Breast epithelium (tissue), 4 donors: ENCODE results near the gene DOCK3. TPM values are rescaled to one million over a fixed set of nuclear protein-coding genes. Genes with fewer than 3 reads are reported as not detected.

Experiments used
- DNase-seq, 2 donors: peaks; one replicate each; pipeline ENCODE4 v3.0.0-alpha.2; 2019; ENCODE audit warnings: low spot score in 2 of 2
- H3K27ac ChIP-seq, 2 donors: fragments of 200-600 bp; sonication (generic) in 1 of 2; one replicate each; pipeline ENCODE4 v1.5.1; 2016 to 2019; ENCODE audit warnings: mild to moderate bottlenecking in 1 of 2
- H3K27me3 ChIP-seq, 2 donors: fragments of 200-600 bp; sonication (generic) in 1 of 2; one replicate each; pipeline versions ENCODE4 v1.5.1 to v1.6.0; 2017 to 2019; ENCODE audit warnings: control low read depth in 1 of 2, mild to moderate bottlenecking in 1 of 2
- H3K36me3 ChIP-seq: fragments of 200-600 bp; one replicate; pipeline ENCODE4 v1.5.1; 2019
- H3K4me1 ChIP-seq, 2 donors: fragments of 200-600 bp; sonication (generic); one replicate each; pipeline ENCODE4 v1.5.1; 2016 to 2019; ENCODE audit warnings: control low read depth in 1 of 2
- H3K4me3 ChIP-seq, 3 donors: fragments of 200-600 bp; sonication (generic); 1 replicate in 2 of 3; 2 replicates in 1 of 3; pipeline ENCODE4 v1.5.1; 2016 to 2019; ENCODE audit warnings: mild to moderate bottlenecking in 3 of 3, moderate library complexity in 2 of 3
- H3K9me3 ChIP-seq, 2 donors: fragments of 200-600 bp; sonication (generic) in 1 of 2; one replicate each; pipeline ENCODE4 v1.5.1; 2016 to 2019; ENCODE audit warnings: control low read depth in 1 of 2
- POLR2A ChIP-seq: fragments of 450-650 bp; IDR thresholded peaks from one replicate; pipeline ENCODE4 v1.6.1; 2016; ENCODE audit warnings: antibody characterized with exemption, mild to moderate bottlenecking, moderate library complexity
- POLR2AphosphoS5 ChIP-seq, 3 donors: sonication (generic); formaldehyde crosslinking; IDR thresholded peaks; one replicate each; pipeline ENCODE4 v1.6.1; 2017; ENCODE audit warnings: antibody characterized with exemption in 3 of 3
- intact Hi-C: fragments of 100-400 bp; cut with DNase I; formaldehyde crosslinking; loops from one replicate; pipeline ENCODE4 v1.15.1; 2023; ENCODE audit warnings: low total_unique reads
- total RNA-seq, 3 donors: library from RNA; depleted of rRNA; stranded (reverse); fragments of >200 nt; gene quantifications; one replicate each; pipeline ENCODE4 v1.1.0, GENCODE V29; 2016
- TF ChIP-seq, protein P1 (sequence below), 3 donors: fragments of 450-650 bp; IDR thresholded peaks; one replicate each; pipeline ENCODE4 v1.5.1; 2016 to 2017; ENCODE audit warnings: antibody characterized with exemption in 3 of 3, mild to moderate bottlenecking in 3 of 3, moderate library complexity in 3 of 3

The DOCK3 gene
- total RNA-seq, 3 donors from 2014 or later, result 0.64 to 0.73 (median 0.66) TPM

DNA sequence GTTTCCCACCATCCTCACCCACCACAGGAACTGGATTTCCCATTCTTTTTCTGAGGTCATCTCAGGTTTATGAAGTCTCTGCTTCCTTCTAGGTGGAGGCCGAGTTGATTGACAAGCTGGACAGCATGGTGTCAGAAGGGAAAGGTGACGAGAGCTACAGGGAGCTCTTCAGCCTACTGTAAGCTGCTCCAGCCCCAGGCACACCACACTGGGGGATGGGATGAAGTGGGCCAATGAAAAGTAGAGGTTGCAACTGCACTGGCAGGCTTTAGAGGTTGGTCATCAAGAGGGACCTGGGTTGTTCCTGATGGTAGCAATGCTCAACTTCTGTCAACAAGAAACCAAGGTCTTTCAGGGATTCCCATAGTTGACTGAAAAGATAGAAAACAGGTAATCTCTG is 655.3 kb downstream of the DOCK3 start:
- H3K27ac ChIP-seq, result no peak overlapping the region
- H3K9me3 ChIP-seq, result no peaks in the 10 kb centered on the region
- H3K36me3 ChIP-seq, result no peaks in the 10 kb centered on the region
- no peak overlapping the region for H3K4me3 ChIP-seq
- no peaks in the 10 kb centered on the region for H3K4me1 ChIP-seq
- intact Hi-C loops, result no loop called here
- TF ChIP-seq POLR2A (no peak), POLR2AphosphoS5 (IDR thresholded peaks at IDR 0.05) (no peak)
- TF ChIP-seq, protein P1, sequence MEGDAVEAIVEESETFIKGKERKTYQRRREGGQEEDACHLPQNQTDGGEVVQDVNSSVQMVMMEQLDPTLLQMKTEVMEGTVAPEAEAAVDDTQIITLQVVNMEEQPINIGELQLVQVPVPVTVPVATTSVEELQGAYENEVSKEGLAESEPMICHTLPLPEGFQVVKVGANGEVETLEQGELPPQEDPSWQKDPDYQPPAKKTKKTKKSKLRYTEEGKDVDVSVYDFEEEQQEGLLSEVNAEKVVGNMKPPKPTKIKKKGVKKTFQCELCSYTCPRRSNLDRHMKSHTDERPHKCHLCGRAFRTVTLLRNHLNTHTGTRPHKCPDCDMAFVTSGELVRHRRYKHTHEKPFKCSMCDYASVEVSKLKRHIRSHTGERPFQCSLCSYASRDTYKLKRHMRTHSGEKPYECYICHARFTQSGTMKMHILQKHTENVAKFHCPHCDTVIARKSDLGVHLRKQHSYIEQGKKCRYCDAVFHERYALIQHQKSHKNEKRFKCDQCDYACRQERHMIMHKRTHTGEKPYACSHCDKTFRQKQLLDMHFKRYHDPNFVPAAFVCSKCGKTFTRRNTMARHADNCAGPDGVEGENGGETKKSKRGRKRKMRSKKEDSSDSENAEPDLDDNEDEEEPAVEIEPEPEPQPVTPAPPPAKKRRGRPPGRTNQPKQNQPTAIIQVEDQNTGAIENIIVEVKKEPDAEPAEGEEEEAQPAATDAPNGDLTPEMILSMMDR (IDR thresholded peaks at IDR 0.05), result no peak
- DNase-seq, result no peak
- no peaks in the 10 kb centered on the region for H3K27me3 ChIP-seq

DNA sequence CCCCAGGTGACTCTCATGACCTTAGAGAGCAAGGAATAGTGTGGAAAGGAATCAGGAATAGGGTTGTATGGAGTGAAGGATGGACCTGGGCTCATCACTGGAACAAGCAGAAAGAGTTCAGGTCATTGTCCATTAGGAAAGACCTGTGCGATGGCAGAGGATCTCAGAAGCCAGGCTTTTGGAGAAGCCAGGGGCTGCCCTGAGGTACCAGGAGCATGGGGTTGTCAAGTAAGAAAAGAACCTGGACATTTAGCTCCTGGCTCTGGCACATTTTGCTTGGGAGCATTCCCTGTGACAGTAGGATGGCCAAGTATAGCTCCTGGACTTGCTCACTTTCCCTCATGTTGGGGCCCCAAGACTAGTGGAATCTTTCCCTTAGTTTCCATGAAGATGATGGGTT is 657.4 kb downstream of the DOCK3 start:
- Histone ChIP-seq H3K4me1 (no peaks in the 10 kb centered on the region), H3K4me3 (no peak overlapping the region), H3K27ac (no peak overlapping the region), H3K36me3 (no peaks in the 10 kb centered on the region), H3K27me3 (no peaks in the 10 kb centered on the region), H3K9me3 (no peaks in the 10 kb centered on the region)
- TF ChIP-seq POLR2A (no peak), POLR2AphosphoS5 (IDR thresholded peaks at IDR 0.05) (no peak)
- TF ChIP-seq, protein P1 (IDR thresholded peaks at IDR 0.05), result no peak
- intact Hi-C loops, result no loop called here
- no peak for DNase-seq

DNA sequence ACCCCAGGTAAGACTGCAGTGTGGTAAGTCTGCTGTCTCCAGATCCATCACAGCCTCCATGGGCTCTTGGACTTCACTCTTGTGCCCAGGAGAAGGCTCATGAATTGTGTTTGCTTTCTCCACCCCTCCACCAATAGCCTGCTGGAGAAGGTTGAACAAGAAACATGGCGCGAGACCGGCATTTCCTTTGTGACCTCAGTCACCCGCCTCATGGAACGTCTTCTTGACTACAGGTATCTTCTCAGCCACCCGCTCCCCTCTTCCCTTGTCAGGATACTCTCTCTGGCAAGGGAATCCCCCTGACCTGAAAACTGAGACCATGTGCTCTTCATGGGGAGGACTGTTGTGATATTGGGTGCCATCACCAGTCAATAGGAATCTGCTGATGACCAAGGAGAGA is 658.3 kb downstream of the DOCK3 start:
- H3K27me3 ChIP-seq, result no peaks in the 10 kb centered on the region
- no peaks in the 10 kb centered on the region for H3K9me3 ChIP-seq
- H3K27ac ChIP-seq, result no peak overlapping the region
- no peak for DNase-seq
- TF ChIP-seq, protein P1 (IDR thresholded peaks at IDR 0.05), result no peak
- TF ChIP-seq POLR2A (no peak), POLR2AphosphoS5 (IDR thresholded peaks at IDR 0.05) (no peak)
- H3K36me3 ChIP-seq, result no peaks in the 10 kb centered on the region
- intact Hi-C loops, result no loop called here
- H3K4me3 ChIP-seq, result no peak overlapping the region
- H3K4me1 ChIP-seq, result no peaks in the 10 kb centered on the region

DNA sequence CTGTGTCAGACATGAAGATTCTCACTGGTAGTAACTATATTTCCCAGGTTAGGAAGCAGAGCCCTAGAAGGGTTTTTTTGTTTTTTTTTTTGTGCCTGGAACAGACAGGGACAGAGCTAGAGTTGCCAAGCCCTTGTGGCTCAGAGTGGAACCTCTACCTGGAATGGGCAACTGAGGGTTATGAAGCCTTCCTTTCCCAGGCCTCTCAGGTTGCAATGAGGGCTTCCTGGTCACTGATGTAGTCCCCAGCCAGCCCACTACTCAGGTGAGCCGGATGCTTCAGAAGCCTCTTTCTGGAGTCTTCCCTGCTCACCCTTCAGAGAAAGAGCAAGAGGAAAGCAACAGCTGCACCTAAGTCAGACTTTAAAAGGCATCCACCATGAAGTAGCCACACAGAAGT is 661.5 kb downstream of the DOCK3 start:
- intact Hi-C loops, result loop anchor here (5.0 kb wide), 1 partner anchor 1039 kb away; the partner anchor contains the start of genes HYAL3 and NAA80
- no peaks in the 10 kb centered on the region for H3K4me1 ChIP-seq
- no peak for DNase-seq
- no peak overlapping the region for H3K27ac ChIP-seq
- H3K36me3 ChIP-seq, result no peaks in the 10 kb centered on the region
- H3K27me3 ChIP-seq, result no peaks in the 10 kb centered on the region
- H3K9me3 ChIP-seq, result no peaks in the 10 kb centered on the region
- TF ChIP-seq, protein P1 (IDR thresholded peaks at IDR 0.05), result no peak
- no peak for TF ChIP-seq POLR2A
- TF ChIP-seq POLR2AphosphoS5 (IDR thresholded peaks at IDR 0.05), result no peak
- H3K4me3 ChIP-seq, result no peak overlapping the region

DNA sequence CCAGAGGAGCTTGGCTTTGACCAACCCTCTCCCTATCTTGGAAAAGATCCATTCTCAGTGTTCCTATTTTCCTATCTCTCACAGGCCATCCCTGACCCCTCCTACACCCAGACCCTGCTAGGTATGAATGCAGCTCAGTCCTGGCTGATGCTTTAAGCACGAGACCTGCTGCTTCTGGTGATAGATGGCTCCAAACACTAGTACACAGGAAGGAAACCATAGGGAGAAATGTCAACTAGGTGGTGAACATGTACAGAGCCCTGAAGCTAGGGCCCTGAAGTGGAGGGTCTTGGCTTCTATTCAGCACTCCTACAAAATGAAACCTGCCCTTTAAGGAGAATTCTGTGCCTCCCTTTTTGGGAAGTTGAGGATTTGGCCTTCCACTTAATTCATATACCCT is 662.9 kb downstream of the DOCK3 start:
- Histone ChIP-seq H3K27me3 (no peaks in the 10 kb centered on the region), H3K4me1 (no peaks in the 10 kb centered on the region), H3K36me3 (no peaks in the 10 kb centered on the region), H3K4me3 (no peak overlapping the region), H3K9me3 (no peaks in the 10 kb centered on the region), H3K27ac (no peak overlapping the region)
- intact Hi-C loops, result loop anchor here (5.0 kb wide), 1 partner anchor 1040 kb away; the partner anchor contains the start of genes HYAL3 and NAA80
- DNase-seq, result no peak
- TF ChIP-seq POLR2A (no peak), POLR2AphosphoS5 (IDR thresholded peaks at IDR 0.05) (no peak)
- TF ChIP-seq, protein P1 (IDR thresholded peaks at IDR 0.05), result no peak
